ENCODE results near the gene TBCK. TPM values are rescaled to one million over a fixed set of nuclear protein-coding genes. Genes with fewer than 3 reads are reported as not detected.

Gene TBCK
- total and polyA plus RNA-seq, 9 of the 15 experiments (the other 6 are each of a cell fraction or from before 2014, with no cell fraction given): 5.3 to 26.6 (median 16.2) TPM

- in situ Hi-C loops (cut with MboI) (no loop called here), intact Hi-C loops (cut with micrococcal nuclease) (loop anchor here (5.0 to 10.0 kb wide), 2 partner anchors 98 to 529 kb away; no protein-coding TSS in a partner anchor)
- Histone ChIP-seq H3K4me2 (ENCODE audit: insufficient read depth, low read length) (no peak overlapping the region), H3K27me3 (ENCODE audit: control insufficient read depth in 2 of 2, insufficient read depth in 2 of 2, low read length in 2 of 2) (no peaks in the 10 kb centered on the region), H3K9ac (ENCODE audit: insufficient read depth in 1 of 2, low read depth in 2 of 2, low read length in 2 of 2) (no peak overlapping the region), H3K36me3 (ENCODE audit: control insufficient read depth, insufficient read depth, low read length) (no peaks in the 10 kb centered on the region), H3K9me3 (replicated peaks; ENCODE audit: control insufficient read depth, insufficient read depth, low read depth, low read length) (no peaks in the 10 kb centered on the region), H3K9me1 (ENCODE audit: control insufficient read depth, insufficient read depth, low read length) (no peaks in the 10 kb centered on the region), H2AFZ (ENCODE audit: low read depth, low read length) (no peak overlapping the region), H3K4me3 (no peak overlapping the region), H3K27ac (ENCODE audit: extremely low read depth, low read depth, low read length) (no peak overlapping the region), H3K79me2 (ENCODE audit: control insufficient read depth, insufficient read depth, low read length) (no peaks in the 10 kb centered on the region), H4K20me1 (replicated peaks; ENCODE audit: control insufficient read depth, insufficient read depth, low read length) (no peaks in the 10 kb centered on the region), H3K4me1 (replicated peaks in 1 of 2; ENCODE audit: control insufficient read depth in 2 of 2, insufficient read depth in 2 of 2, low read length in 2 of 2) (no peaks in the 10 kb centered on the region)
- CTCF ChIA-PET (ENCODE audit: low intra/inter-chr PET ratio): no interaction called here
- no peak for FAIRE-seq
- 0% methylated on average over 1 of the region's 1 CpG for WGBS (ENCODE audit: insufficient coverage, low coverage, missing lambda C conversion rate)
- ATAC-seq: peak; percentile 18; the same call in 1 of the 3 replicates
- no TSS peak for BruUV-seq (replicated peaks)
- peak in 1 of 4 experiments; percentile 30 for DNase-seq (ENCODE audit: extremely low read depth in 1 of 4, low spot score in 3 of 4)
- POLR2A ChIA-PET: no interaction called here
- peak; percentile 84 for TF ChIP-seq FOSL1 (tag; conservative IDR thresholded peaks at IDR 0.05)
- TF ChIP-seq MEF2A (IDR thresholded peaks at IDR 0.05; ENCODE audit: control insufficient read depth, low read depth, low read length): 0 out of 2 replicates have a peak, but pooled peaks have one; percentile 40
- TF ChIP-seq TRIM25 (IDR thresholded peaks at IDR 0.05; ENCODE audit: borderline replicate concordance): no peak
- TF ChIP-seq CEBPG (CRISPR knock-in tag; IDR thresholded peaks at IDR 0.05): no peak
- TF ChIP-seq CEBPG (tag; conservative IDR thresholded peaks at IDR 0.05 in 1 of 2, IDR thresholded peaks at IDR 0.05 in 1 of 2): peak in 1 of 2 experiments; percentile 58; a peak in 2 of 4 replicates
- 0 out of 2 replicates have a peak, but pooled peaks have one; percentile 10 for TF ChIP-seq JUN (IDR thresholded peaks at IDR 0.05; ENCODE audit: borderline replicate concordance, low read depth, low read length)
- no peak for TF ChIP-seq JUN (CRISPR knock-in tag; IDR thresholded peaks at IDR 0.05; ENCODE audit: borderline replicate concordance)
- TF ChIP-seq MEF2D (tag; conservative IDR thresholded peaks at IDR 0.05; ENCODE audit: low read depth): 0 out of 2 replicates have a peak, but pooled peaks have one; percentile 35
Measured at GRCh38 chr4:106365613-106366012, 49.6 kb upstream of the TBCK start.

Measured in K562 (cell line).